ENCODE measurements around the gene AHI1. TPM values are rescaled to one million over a fixed set of nuclear protein-coding genes. Genes with fewer than 3 reads are reported as not detected.

AHI1 gene
- total and polyA plus RNA-seq, 2 of the 13 experiments (the other 11 are each of a cell fraction or from before 2014, with no cell fraction given): 7.2 to 18.6 TPM

DNA sequence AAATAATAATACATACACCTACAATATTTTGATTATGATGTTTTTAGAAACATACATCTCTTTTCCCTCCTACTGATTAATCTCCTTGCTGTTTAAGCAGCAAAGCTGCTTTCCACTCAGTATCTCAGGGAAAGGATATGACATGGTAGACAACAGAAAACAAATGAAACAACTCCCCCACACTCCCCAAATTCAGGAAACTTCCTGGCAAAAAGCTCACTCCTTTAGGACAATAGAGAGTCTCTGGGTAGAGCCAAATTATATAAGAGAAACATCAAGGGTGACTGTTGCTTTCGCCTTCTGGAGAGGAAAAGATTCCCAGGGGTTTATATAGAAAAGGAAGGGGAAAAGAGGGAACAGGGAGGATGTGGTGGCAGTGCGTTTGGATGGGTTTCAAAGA is 48.7 kb upstream of the AHI1 start:
- BruUV-seq (replicated peaks): no TSS peak
- TF ChIP-seq ARHGAP35 (CRISPR knock-in tag; IDR thresholded peaks at IDR 0.05; ENCODE audit: borderline replicate concordance): no peak
- no peak for TF ChIP-seq ZFY (CRISPR knock-in tag; IDR thresholded peaks at IDR 0.05)
- no peak for TF ChIP-seq RBM22 (optimal IDR thresholded peaks at IDR 0.05; ENCODE audit: low read length)
- no peak for TF ChIP-seq ZSCAN31 (CRISPR knock-in tag; IDR thresholded peaks at IDR 0.05; ENCODE audit: low read depth)
- no peak for TF ChIP-seq ZNF616 (CRISPR knock-in tag; IDR thresholded peaks at IDR 0.05; ENCODE audit: low read depth)
- no peak for TF ChIP-seq STAG1 (CRISPR knock-in tag; IDR thresholded peaks at IDR 0.05)
- no peak for TF ChIP-seq SMAD1 (CRISPR knock-in tag; IDR thresholded peaks at IDR 0.05; ENCODE audit: borderline replicate concordance, low read depth)
- no peak for TF ChIP-seq SALL2 (CRISPR knock-in tag; IDR thresholded peaks at IDR 0.05)
- TF ChIP-seq DNMT1 (CRISPR knock-in tag; IDR thresholded peaks at IDR 0.05): no peak
- TF ChIP-seq TBP (CRISPR knock-in tag; IDR thresholded peaks at IDR 0.05): no peak
- no peak for TF ChIP-seq TSC22D2 (CRISPR knock-in tag; IDR thresholded peaks at IDR 0.05; ENCODE audit: borderline replicate concordance)
- no peak for TF ChIP-seq KDM3A (CRISPR knock-in tag; IDR thresholded peaks at IDR 0.05; ENCODE audit: low read depth)
- TF ChIP-seq, protein P1, sequence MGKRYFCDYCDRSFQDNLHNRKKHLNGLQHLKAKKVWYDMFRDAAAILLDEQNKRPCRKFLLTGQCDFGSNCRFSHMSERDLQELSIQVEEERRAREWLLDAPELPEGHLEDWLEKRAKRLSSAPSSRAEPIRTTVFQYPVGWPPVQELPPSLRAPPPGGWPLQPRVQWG (CRISPR knock-in tag; IDR thresholded peaks at IDR 0.05; ENCODE audit: borderline replicate concordance, low read depth): no peak
- TF ChIP-seq TBL1XR1 (IDR thresholded peaks at IDR 0.05; ENCODE audit: borderline replicate concordance, low read length, partially characterized antibody): no peak
- TF ChIP-seq NCOA2 (CRISPR knock-in tag; IDR thresholded peaks at IDR 0.05): no peak
- TF ChIP-seq ZNF143 (CRISPR knock-in tag; IDR thresholded peaks at IDR 0.05): no peak
- no peak for TF ChIP-seq ZNF329 (CRISPR knock-in tag; IDR thresholded peaks at IDR 0.05; ENCODE audit: low read depth)
- TF ChIP-seq, protein P2, sequence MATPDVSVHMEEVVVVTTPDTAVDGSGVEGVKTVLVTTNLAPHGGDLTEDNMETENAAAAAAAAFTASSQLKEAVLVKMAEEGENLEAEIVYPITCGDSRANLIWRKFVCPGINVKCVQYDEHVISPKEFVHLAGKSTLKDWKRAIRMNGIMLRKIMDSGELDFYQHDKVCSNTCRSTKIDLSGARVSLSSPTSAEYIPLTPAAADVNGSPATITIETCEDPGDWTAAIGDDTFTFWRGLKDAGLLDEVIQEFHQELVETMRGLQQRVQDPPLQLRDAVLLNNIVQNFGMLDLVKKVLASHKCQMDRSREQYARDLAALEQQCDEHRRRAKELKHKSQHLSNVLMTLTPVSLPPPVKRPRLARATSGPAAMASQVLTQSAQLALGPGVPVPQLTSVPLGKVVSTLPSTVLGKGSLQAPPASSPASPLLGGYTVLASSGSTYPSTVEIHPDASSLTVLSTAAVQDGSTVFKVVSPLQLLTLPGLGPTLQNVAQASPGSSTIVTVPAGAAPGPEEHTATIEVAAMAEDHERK (CRISPR knock-in tag; IDR thresholded peaks at IDR 0.05; ENCODE audit: low read depth): no peak
- Histone ChIP-seq H2AFZ (ENCODE audit: low read length) (no peak overlapping the region), H3K4me2 (ENCODE audit: low read depth, low read length) (no peak overlapping the region), H3K4me1 (ENCODE audit: insufficient read depth, low read length) (no peaks in the 10 kb centered on the region), H3K36me3 (replicated peaks in 1 of 2; ENCODE audit: control insufficient read depth in 1 of 2, insufficient read depth in 2 of 2, low read length in 2 of 2) (no peaks in the 10 kb centered on the region), H3K9ac (ENCODE audit: insufficient read depth, low read depth, low read length) (no peak overlapping the region), H3K79me2 (ENCODE audit: insufficient read depth, low read length) (no peaks in the 10 kb centered on the region), H3K4me3 (replicated peaks in 1 of 3; ENCODE audit: insufficient read depth in 1 of 3, low read depth in 2 of 3, low read length in 3 of 3) (no peak overlapping the region), H3K27me3 (ENCODE audit: control insufficient read depth in 1 of 2, insufficient read depth in 2 of 2, low read length in 2 of 2) (no peaks in the 10 kb centered on the region), H4K20me1 (ENCODE audit: insufficient read depth, low read length) (no peaks in the 10 kb centered on the region), H3K9me3 (ENCODE audit: low read length) (no peaks in the 10 kb centered on the region), H3K27ac (ENCODE audit: extremely low read length, insufficient read depth, low read length) (no peak overlapping the region)
- 7% methylated on average over 2 of the region's 2 CpGs for WGBS (ENCODE audit: low lambda C conversion rate)
- FAIRE-seq (no peak), DNase-seq (ENCODE audit: low spot score) (no peak), ATAC-seq (no peak)
- in situ Hi-C loops (cut with HindIII; ENCODE audit: extremely low pct_ligation_motif_present, low pct_unique_long_range_greater_than_20kb) (loop anchor here (25.0 kb wide), 1 partner anchor 766 kb away; no protein-coding TSS in a partner anchor), intact Hi-C loops (cut with micrococcal nuclease; ENCODE audit: unreplicated experiment) (no loop called here)
- ChIA-PET POLR2A (no interaction called here), CTCF (ENCODE audit: low intra/inter-chr PET ratio, low total read pairs) (no interaction called here)
